HG03039 (cell line): ENCODE measurements around the gene PMIS2.
A peak's percentile ranks its signal among the peaks of the same experiment; 100 is the strongest.
"Not testable (repeated sequence)": the region's sequence is repeated elsewhere in the genome, so short reads cannot be mapped to it uniquely, and the experiment has no call there.

Experiments
- ATAC-seq: cut with Tn5 transposase; IDR thresholded peaks from one replicate; pipeline ENCODE4 v1.9.1; 2021; ENCODE audit warnings: mild to moderate bottlenecking, moderate library complexity; ENCODE audit not compliant: unreplicated experiment

The PMIS2 gene

GRCh38 chr19:35587321-35587720, 1.3 kb downstream of the PMIS2 start:
- no peak for ATAC-seq

- ATAC-seq: no peak
These were observed 4.9 kb downstream of the PMIS2 start for GRCh38 chr19:35590875-35591274.

- ATAC-seq: no peak
These were observed 6.3 kb downstream of the PMIS2 start for GRCh38 chr19:35592226-35592625.

- ATAC-seq: not testable (repeated sequence)
These were observed 9.1 kb downstream of the PMIS2 start for GRCh38 chr19:35595026-35595425.

- no peak for ATAC-seq
These were observed 10.0 kb downstream of the PMIS2 start for GRCh38 chr19:35595928-35596327.

GRCh38 chr19:35596366-35596999, 10.5 kb downstream of the PMIS2 start:
- no peak for ATAC-seq

- no peak for ATAC-seq
These were observed 16.0 kb downstream of the PMIS2 start for GRCh38 chr19:35601971-35602370.

- not testable (repeated sequence) for ATAC-seq
These were observed 18.5 kb downstream of the PMIS2 start for GRCh38 chr19:35604436-35604835.

GRCh38 chr19:35607170-35607569, 21.2 kb downstream of the PMIS2 start:
- not testable (repeated sequence) for ATAC-seq

- ATAC-seq: no peak
These were observed 21.7 kb downstream of the PMIS2 start for GRCh38 chr19:35607661-35608060.

- ATAC-seq: no peak
These were observed 22.3 kb downstream of the PMIS2 start for GRCh38 chr19:35608251-35608650.

GRCh38 chr19:35609851-35610353, 23.9 kb downstream of the PMIS2 start:
- no peak for ATAC-seq

GRCh38 chr19:35612224-35612558, 26.2 kb downstream of the PMIS2 start:
- ATAC-seq: no peak

GRCh38 chr19:35612559-35613321, 26.8 kb downstream of the PMIS2 start, which contains the start of gene HAUS5:
HAUS5 (plus strand) TSS chr19:35612735; CDS start chr19:35612795, 60 bp downstream.
- peak; percentile 58 for ATAC-seq

GRCh38 chr19:35613574-35613973, 27.6 kb downstream of the PMIS2 start:
- ATAC-seq: no peak

GRCh38 chr19:35615036-35615435, 29.1 kb downstream of the PMIS2 start:
- no peak for ATAC-seq

GRCh38 chr19:35618857-35619256, 32.9 kb downstream of the PMIS2 start:
- no peak for ATAC-seq

GRCh38 chr19:35619290-35619923, 33.4 kb downstream of the PMIS2 start:
- no peak for ATAC-seq

- ATAC-seq: no peak
These were observed 34.0 kb downstream of the PMIS2 start for GRCh38 chr19:35620001-35620400.

GRCh38 chr19:35621708-35622107, 35.7 kb downstream of the PMIS2 start:
- ATAC-seq: no peak

- no peak for ATAC-seq
These were observed 36.8 kb downstream of the PMIS2 start for GRCh38 chr19:35622750-35623149.
